Transverse colon (tissue), 3 donors: Measurements from ENCODE around the gene CIPC.

Experiments
- EP300 ChIP-seq: sonication (generic); formaldehyde crosslinking; IDR thresholded peaks from one replicate; pipeline ENCODE4 v1.6.1; 2017; ENCODE audit warnings: antibody characterized with exemption, low read depth
- POLR2A ChIP-seq: fragments of 450-650 bp; IDR thresholded peaks from one replicate; pipeline ENCODE4 v1.6.1; 2016; ENCODE audit warnings: antibody characterized with exemption, mild to moderate bottlenecking, moderate library complexity
- TF ChIP-seq, protein P1 (sequence below), 5 experiments: fragments of 200-600 bp in 3 of 5; fragments of 450-650 bp in 2 of 5; sonication (generic) in 3 of 5; IDR thresholded peaks; 1 replicate in 2 of 5; 2 replicates in 3 of 5; pipeline ENCODE4 v1.5.1; 2016 to 2017; ENCODE audit warnings: antibody characterized with exemption in 5 of 5, inconsistent platforms in 3 of 5, mild to moderate bottlenecking in 2 of 5, moderate library complexity in 1 of 5

DNA sequence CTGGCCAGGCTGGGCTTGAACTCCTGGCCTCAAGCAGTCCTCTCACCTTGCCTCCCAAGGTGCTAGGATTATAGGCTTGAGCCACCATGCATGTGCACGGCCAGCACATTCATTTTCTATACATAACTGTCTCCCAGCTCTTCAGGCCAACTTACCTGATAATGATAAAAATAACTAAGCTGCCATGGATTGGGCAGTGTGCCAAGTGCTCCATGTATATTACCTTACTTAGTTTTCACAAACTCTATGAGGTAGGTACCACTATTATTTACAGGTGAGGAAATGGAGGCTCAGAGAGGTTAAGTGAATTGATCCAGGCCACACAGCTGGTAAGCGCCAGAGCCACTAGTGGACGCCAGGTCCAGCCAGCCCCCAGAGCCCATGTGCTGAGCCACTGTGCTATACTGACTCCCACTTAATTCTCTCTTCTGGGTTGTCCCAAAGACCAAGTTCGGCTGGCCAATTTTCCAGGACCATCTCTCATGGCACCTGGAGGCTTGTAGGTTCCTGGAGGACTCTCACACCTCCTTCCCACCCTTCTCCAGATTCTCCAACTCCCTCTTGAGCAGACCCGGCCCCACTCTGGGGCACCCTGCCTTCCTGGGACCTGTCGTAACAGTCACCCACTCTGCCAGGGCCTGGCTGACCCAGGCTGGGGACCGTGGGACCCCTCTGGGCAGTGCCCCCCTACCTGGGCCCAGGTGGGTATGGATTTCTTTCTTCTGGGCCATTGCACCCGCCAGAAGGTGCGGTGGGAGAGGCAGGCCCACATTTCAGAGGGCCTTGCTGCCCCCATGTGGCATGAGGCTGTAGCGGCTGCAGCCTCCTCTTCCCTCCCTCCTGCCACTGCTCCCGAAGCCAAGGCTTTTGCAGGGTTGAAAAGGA is 30.2 kb upstream of the CIPC start:
- TF ChIP-seq, protein P1, sequence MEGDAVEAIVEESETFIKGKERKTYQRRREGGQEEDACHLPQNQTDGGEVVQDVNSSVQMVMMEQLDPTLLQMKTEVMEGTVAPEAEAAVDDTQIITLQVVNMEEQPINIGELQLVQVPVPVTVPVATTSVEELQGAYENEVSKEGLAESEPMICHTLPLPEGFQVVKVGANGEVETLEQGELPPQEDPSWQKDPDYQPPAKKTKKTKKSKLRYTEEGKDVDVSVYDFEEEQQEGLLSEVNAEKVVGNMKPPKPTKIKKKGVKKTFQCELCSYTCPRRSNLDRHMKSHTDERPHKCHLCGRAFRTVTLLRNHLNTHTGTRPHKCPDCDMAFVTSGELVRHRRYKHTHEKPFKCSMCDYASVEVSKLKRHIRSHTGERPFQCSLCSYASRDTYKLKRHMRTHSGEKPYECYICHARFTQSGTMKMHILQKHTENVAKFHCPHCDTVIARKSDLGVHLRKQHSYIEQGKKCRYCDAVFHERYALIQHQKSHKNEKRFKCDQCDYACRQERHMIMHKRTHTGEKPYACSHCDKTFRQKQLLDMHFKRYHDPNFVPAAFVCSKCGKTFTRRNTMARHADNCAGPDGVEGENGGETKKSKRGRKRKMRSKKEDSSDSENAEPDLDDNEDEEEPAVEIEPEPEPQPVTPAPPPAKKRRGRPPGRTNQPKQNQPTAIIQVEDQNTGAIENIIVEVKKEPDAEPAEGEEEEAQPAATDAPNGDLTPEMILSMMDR (IDR thresholded peaks at IDR 0.05): peak; percentile 73 to 89 (median 86)
- TF ChIP-seq POLR2A: no peak
- no peak for TF ChIP-seq EP300
